Mesenteric fat pad (tissue), 1 donor: ENCODE results near the gene DUOXA2. TPM values are rescaled to one million over a fixed set of nuclear protein-coding genes. Genes with fewer than 3 reads are reported as not detected.
A peak's percentile ranks its signal among the peaks of the same experiment; 100 is the strongest.
"Not testable (repeated sequence)": the region's sequence is repeated elsewhere in the genome, so short reads cannot be mapped to it uniquely, and the experiment has no call there.

ENCODE experiments used
- DNase-seq: peaks from one replicate; pipeline ENCODE4 v3.0.0-alpha.2; 2020; ENCODE audit warnings: low spot score
- long read RNA-seq: library from polyadenylated mRNA; unstranded; transcript quantifications from one replicate; pipeline ENCODE4 v2.0.0, GENCODE V29; 2020
- total RNA-seq: library from RNA; stranded (reverse); fragmentation: NEBNext Ultra II Directional; extraction: Animal tissue kit (Norgen Biotek cat#: 25700); gene quantifications from one replicate; pipeline ENCODE4 v1.2.1, GENCODE V29; 2021
- donor health status: DM: yes; HTN: yes; CAD: no.

Gene DUOXA2
- not detected for total RNA-seq
- long read RNA-seq = 0 reads

GRCh38 chr15:45114076-45114750, at the start of gene DUOXA2, which contains the start of gene DUOX2:
DUOXA2 (plus strand) TSS chr15:45114326; CDS start chr15:45114606, 280 bp downstream.
DUOX2 (minus strand) TSS chr15:45114172; CDS start chr15:45113411, 761 bp downstream.
- DNase-seq = no peak

GRCh38 chr15:45064386-45064785, 49.7 kb upstream of the DUOXA2 start:
- DNase-seq = no peak

GRCh38 chr15:45069942-45070360, 44.2 kb upstream of the DUOXA2 start:
- not testable (repeated sequence) for DNase-seq

GRCh38 chr15:45073602-45074001, 40.5 kb upstream of the DUOXA2 start:
- not testable (repeated sequence) for DNase-seq

- DNase-seq = not testable (repeated sequence)
Observed at GRCh38 chr15:45075440-45076320, 38.4 kb upstream of the DUOXA2 start.

- not testable (repeated sequence) for DNase-seq
Observed at GRCh38 chr15:45077391-45077790, 36.7 kb upstream of the DUOXA2 start.

- DNase-seq = not testable (repeated sequence)
Observed at GRCh38 chr15:45079201-45079600, 34.9 kb upstream of the DUOXA2 start.

- DNase-seq = not testable (repeated sequence)
Observed at GRCh38 chr15:45079628-45080246, 34.4 kb upstream of the DUOXA2 start.

- DNase-seq = not testable (repeated sequence)
Observed at GRCh38 chr15:45080593-45080992, 33.5 kb upstream of the DUOXA2 start.

- DNase-seq = not testable (repeated sequence)
Observed at GRCh38 chr15:45082412-45082811, 31.7 kb upstream of the DUOXA2 start.

- no peak for DNase-seq
Observed at GRCh38 chr15:45083223-45083622, 30.9 kb upstream of the DUOXA2 start.

- DNase-seq = no peak
Observed at GRCh38 chr15:45084163-45084562, 30.0 kb upstream of the DUOXA2 start.

GRCh38 chr15:45087513-45087912, 26.6 kb upstream of the DUOXA2 start:
- no peak for DNase-seq

GRCh38 chr15:45088801-45089711, 25.1 kb upstream of the DUOXA2 start:
- no peak for DNase-seq

GRCh38 chr15:45089712-45090373, 24.3 kb upstream of the DUOXA2 start:
- no peak for DNase-seq

- DNase-seq = peak; percentile 35
Observed at GRCh38 chr15:45091161-45091560, 23.0 kb upstream of the DUOXA2 start.

- peak; percentile 51 for DNase-seq
Observed at GRCh38 chr15:45091576-45091975, 22.6 kb upstream of the DUOXA2 start.

GRCh38 chr15:45093013-45093412, 21.1 kb upstream of the DUOXA2 start:
- no peak for DNase-seq

- DNase-seq = peak; percentile 33
Observed at GRCh38 chr15:45093622-45094357, 20.3 kb upstream of the DUOXA2 start.
